Mesodermal cell (in vitro differentiated cells): ENCODE results near the gene DCT.

ENCODE experiments used
- H3K27ac ChIP-seq: 2 replicates; pipeline ENCODE4 v1.7.0; 2013; ENCODE audit warnings: mild to moderate bottlenecking, low read depth, low read length, moderate library complexity; ENCODE audit not compliant: severe bottlenecking
- H3K36me3 ChIP-seq: 2 replicates; pipeline ENCODE4 v1.7.1; 2013; ENCODE audit warnings: mild to moderate bottlenecking, low read length, moderate library complexity; ENCODE audit not compliant: control insufficient read depth, insufficient read depth
- H3K4me1 ChIP-seq: one replicate; pipeline ENCODE4 v1.7.1; 2013; ENCODE audit warnings: mild to moderate bottlenecking, low read length; ENCODE audit not compliant: insufficient read depth, control insufficient read depth, poor library complexity, severe bottlenecking
- H3K4me3 ChIP-seq: 2 replicates; pipeline ENCODE4 v1.7.0; 2013; ENCODE audit warnings: low read length, control low read depth, mild to moderate bottlenecking; ENCODE audit not compliant: insufficient read depth, poor library complexity, severe bottlenecking; ENCODE audit errors: extremely low read depth
- H3K9me3 ChIP-seq: 2 replicates; pipeline ENCODE4 v1.7.1; 2013; ENCODE audit warnings: mild to moderate bottlenecking, low read length, moderate library complexity; ENCODE audit not compliant: control insufficient read depth
- WGBS, 2 experiments: methylation state at CpG; one replicate each; pipeline ENCODE4 v1.1.5; 2013; ENCODE audit warnings: missing lambda C conversion rate in 2 of 2; ENCODE audit not compliant: insufficient coverage in 2 of 2; 5-methylcytosine and 5-hydroxymethylcytosine counted together

Gene DCT

DNA sequence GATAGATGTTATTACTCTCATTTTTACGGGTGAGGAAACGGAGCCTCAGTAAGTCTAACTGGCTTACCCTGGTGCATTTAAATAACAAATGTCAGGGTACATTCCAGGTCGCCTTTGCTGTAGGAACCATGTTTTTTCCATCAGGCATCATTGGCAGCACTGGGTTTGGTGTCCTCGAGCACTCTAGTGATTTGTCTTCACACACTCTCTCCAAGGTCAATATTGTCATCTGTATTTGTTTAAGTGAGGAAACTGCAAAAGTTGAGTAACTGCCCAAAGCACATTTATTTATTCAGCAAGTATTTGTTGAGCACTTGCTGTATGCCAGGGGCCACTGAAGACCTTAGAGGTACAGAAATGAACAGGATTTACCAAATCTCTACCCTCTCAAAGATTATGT, 78.6 kb downstream of the DCT start:
- Histone ChIP-seq H3K27ac (no peak overlapping the region), H3K4me1 (no peaks in the 10 kb centered on the region), H3K36me3 (no peaks in the 10 kb centered on the region), H3K9me3 (no peaks in the 10 kb centered on the region), H3K4me3 (no peak overlapping the region)
- 90 to 92% methylated on average over 2 to 3 of the region's 4 CpGs for WGBS, 2 experiments

DNA sequence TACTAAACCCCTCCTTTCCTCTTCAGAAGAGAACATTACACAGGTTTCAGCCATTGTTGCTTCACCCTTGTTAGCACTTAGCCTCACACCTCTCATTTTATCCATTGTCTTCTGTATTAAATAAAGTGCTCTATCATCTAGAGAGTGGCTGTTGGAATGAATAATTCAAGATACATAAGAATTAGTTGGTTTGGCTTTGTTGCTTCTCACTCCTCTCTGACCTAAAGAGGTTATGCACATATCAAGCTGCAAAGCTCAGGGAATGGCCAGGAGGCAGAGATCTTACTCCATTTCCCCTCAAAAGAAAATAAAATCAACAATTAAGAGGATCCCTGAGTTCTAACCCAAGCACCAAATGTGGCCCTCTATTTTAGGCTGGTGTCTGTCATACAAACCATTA, 79.7 kb downstream of the DCT start:
- Histone ChIP-seq H3K27ac (no peak overlapping the region), H3K4me3 (no peak overlapping the region), H3K4me1 (no peaks in the 10 kb centered on the region), H3K9me3 (no peaks in the 10 kb centered on the region), H3K36me3 (no peaks in the 10 kb centered on the region)

DNA sequence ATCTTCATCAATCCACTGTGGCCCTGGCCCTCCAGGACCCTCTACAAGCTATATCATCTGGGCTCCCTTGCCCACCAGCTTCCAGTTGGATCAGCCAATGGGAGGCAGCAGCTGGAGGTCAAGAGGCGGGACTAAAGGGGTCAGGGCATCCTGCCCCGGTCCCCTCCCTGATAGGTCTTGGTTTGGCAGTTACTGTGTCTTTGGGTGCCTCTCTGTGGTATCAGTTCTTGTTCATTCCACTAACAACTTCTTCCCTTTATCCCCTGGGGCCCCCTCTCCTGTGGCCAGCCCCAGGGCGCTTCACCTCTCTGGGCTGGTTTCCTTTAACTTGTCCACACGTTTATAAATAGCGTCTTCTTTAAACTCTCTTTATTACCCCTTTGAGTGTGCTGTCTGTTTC, 83.6 kb downstream of the DCT start:
- WGBS, 2 experiments: 93% methylated on average over 2 to 5 of the region's 5 CpGs
- H3K27ac ChIP-seq: no peak overlapping the region
- H3K9me3 ChIP-seq: no peaks in the 10 kb centered on the region
- H3K4me1 ChIP-seq: no peaks in the 10 kb centered on the region
- H3K36me3 ChIP-seq: no peaks in the 10 kb centered on the region
- H3K4me3 ChIP-seq: no peak overlapping the region

DNA sequence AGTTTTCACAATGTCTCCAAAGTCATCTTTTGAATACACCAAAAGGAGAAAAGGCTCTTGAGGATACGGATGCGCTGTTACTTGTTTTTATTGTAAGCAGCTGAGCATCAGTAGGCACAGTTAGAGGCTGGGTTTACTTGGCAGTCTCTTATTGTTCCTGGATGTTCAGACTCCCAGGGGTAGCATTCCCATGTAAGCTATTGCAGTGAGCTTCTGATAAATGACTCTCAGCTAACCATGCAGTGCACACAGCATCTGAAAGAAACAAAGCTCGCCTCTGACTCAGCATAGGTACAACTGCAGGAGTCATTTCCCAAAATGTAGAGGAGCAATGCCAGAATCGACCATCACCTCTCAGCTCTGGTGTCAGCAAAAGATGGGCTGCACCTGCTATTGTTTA, 84.8 kb downstream of the DCT start:
- Histone ChIP-seq H3K4me3 (no peak overlapping the region), H3K36me3 (no peaks in the 10 kb centered on the region), H3K27ac (no peak overlapping the region), H3K9me3 (no peaks in the 10 kb centered on the region), H3K4me1 (no peaks in the 10 kb centered on the region)
- 95 to 98% methylated on average over 4 of the region's 4 CpGs for WGBS, 2 experiments

DNA sequence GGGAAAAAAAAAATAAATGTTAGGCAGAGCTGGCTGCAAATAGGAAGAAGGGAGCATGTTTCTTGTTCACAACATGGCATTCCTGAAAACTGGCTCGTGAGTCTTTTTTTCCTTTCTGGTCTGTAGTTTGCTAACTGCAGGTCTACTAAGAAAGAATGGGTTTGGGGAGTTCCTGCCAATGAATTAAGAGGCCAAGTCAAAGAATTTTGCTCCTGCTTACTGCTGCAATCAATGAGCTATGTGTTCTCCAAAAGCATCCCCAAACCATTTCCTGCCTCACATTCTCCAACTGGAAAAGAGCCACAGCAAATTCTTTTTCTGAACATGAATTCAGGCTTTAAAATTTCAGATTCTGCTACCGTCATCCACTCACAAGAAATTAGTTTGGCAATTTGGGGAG, 88.6 kb downstream of the DCT start:
- H3K27ac ChIP-seq: no peak overlapping the region
- H3K4me3 ChIP-seq: no peak overlapping the region
- no peaks in the 10 kb centered on the region for H3K9me3 ChIP-seq
- 78 to 83% methylated on average over 1 to 2 of the region's 2 CpGs for WGBS, 2 experiments
- no peaks in the 10 kb centered on the region for H3K4me1 ChIP-seq
- no peaks in the 10 kb centered on the region for H3K36me3 ChIP-seq

DNA sequence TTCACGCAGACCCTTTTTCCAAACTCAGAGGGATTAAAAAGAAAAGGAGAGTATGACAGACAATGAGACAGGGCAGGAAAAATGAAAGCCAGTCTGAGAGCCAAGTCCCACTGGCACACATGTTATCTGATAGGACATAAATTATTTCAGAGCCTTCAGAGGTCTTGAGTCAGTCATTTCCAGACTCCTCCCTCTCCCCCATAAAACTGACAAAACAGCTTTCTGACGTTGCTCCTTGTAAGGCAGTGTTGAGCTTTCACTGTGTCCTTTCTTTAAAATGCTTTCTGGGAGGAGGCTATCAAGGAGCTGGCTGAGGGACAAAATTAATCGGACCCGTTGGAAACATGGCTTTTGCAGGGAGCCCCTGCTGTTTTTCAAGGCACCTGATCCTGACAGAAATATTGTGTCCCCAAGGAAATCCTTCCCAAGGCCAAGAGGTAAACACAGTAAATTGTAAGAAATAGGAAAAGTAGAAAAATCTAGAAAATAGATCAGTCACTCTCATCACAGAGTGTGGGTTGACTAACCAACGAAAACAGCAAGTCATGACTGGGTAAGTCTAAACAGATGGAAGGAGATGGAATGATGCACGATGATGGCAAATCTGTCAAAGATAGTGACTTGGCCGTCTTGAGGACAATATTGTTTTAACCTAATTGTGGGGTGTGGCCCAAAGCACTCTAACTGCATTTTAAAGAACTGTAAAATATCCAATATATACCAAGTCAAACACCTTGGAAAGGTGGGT, 89.7 kb downstream of the DCT start:
- no peaks in the 10 kb centered on the region for H3K36me3 ChIP-seq
- H3K9me3 ChIP-seq: no peaks in the 10 kb centered on the region
- 89 to 96% methylated on average over 4 of the region's 7 CpGs for WGBS, 2 experiments
- no peak overlapping the region for H3K27ac ChIP-seq
- H3K4me3 ChIP-seq: no peak overlapping the region
- H3K4me1 ChIP-seq: no peaks in the 10 kb centered on the region

DNA sequence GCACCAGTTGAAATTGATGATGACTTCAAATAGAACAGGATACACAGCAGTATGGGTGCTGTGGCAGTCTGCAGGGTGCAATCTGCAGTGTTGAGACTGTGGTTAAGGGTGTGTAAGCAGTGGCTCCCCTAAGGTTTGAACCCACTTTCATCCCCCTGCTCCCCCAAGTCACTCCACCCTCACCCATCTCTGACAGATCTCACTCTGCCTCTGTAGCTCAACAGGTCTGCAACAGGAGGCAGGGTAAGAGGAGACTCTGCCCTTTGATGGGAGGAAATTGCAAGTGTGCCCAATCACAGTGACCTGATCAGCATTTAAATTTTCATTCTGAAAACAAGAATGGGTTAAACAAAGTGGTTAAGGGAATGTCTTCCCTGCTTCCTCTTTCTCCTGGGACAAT, 92.4 kb downstream of the DCT start:
- Histone ChIP-seq H3K4me1 (no peaks in the 10 kb centered on the region), H3K27ac (no peak overlapping the region), H3K4me3 (no peak overlapping the region), H3K36me3 (no peaks in the 10 kb centered on the region), H3K9me3 (no peaks in the 10 kb centered on the region)
